ENCODE results near the gene QSOX2.

QSOX2 gene

DNA sequence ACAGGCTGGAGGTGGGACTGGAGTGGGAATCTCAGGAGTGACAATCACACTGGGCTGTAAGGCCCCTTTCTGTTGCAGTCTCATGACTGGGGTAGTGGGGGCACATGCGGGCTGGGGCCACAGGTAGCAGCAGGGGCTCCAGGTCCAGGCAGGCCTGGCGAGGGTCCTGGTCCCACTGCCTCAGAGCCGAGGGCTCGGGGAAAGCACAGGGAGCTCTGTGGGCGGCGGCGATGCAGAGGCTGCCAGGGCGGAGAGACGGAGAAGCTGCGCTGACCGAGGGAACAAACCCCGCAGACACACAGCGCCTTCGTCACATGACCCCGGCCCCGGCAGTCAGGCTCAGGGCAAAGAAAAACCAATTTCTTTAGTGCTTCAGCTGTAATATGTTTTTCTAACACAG, 35.3 kb downstream of the QSOX2 start:
- Histone ChIP-seq H3K27me3 (replicated peaks; ENCODE audit: control insufficient read depth, insufficient read depth, low read length) (no peaks in the 10 kb centered on the region), H3K4me3 (replicated peaks; ENCODE audit: low read depth, low read length) (no peak overlapping the region), H3K36me3 (ENCODE audit: control insufficient read depth, insufficient read depth, low read length) (peaks cover 27% of the 10 kb centered on the region)
- no peak for DNase-seq (ENCODE audit: extremely low read depth, insufficient read length)
- TF ChIP-seq, protein P1, sequence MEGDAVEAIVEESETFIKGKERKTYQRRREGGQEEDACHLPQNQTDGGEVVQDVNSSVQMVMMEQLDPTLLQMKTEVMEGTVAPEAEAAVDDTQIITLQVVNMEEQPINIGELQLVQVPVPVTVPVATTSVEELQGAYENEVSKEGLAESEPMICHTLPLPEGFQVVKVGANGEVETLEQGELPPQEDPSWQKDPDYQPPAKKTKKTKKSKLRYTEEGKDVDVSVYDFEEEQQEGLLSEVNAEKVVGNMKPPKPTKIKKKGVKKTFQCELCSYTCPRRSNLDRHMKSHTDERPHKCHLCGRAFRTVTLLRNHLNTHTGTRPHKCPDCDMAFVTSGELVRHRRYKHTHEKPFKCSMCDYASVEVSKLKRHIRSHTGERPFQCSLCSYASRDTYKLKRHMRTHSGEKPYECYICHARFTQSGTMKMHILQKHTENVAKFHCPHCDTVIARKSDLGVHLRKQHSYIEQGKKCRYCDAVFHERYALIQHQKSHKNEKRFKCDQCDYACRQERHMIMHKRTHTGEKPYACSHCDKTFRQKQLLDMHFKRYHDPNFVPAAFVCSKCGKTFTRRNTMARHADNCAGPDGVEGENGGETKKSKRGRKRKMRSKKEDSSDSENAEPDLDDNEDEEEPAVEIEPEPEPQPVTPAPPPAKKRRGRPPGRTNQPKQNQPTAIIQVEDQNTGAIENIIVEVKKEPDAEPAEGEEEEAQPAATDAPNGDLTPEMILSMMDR (IDR thresholded peaks at IDR 0.05; ENCODE audit: insufficient read depth, low read length, poor library complexity, severe bottlenecking), result no peak

GRCh38 chr9:136209786-136210185, 35.8 kb downstream of the QSOX2 start:
- DNase-seq (ENCODE audit: extremely low read depth, insufficient read length), result no peak
- H3K27me3 ChIP-seq (replicated peaks; ENCODE audit: control insufficient read depth, insufficient read depth, low read length), result peaks cover under 1% of the 10 kb centered on the region; the same call in 1 of the 2 replicates
- no peak overlapping the region for H3K4me3 ChIP-seq (replicated peaks; ENCODE audit: low read depth, low read length)
- TF ChIP-seq, protein P1 (IDR thresholded peaks at IDR 0.05; ENCODE audit: insufficient read depth, low read length, poor library complexity, severe bottlenecking), result no peak
- H3K36me3 ChIP-seq (ENCODE audit: control insufficient read depth, insufficient read depth, low read length), result peaks cover 24% of the 10 kb centered on the region

DNA sequence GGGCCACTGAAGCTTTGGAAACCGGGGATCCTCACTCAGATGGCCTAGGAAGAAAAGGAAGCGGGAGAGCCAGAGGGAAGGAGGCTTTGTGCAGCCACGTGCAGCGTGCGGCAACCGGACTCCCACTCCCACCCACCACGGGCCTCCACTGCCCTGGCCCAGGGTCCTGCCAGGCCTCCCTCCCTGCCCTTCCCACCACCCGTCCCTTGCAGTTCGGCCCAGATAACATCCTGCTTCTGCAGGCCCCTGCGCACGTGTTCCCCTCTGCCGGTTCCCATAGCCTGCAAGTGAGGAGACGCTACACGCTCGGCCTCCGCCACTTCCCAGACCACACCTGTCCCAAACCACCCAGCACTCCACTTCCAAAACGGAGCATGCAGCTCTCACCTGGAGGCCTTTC, 36.4 kb downstream of the QSOX2 start:
- DNase-seq (ENCODE audit: extremely low read depth, insufficient read length), result no peak
- H3K4me3 ChIP-seq (replicated peaks; ENCODE audit: low read depth, low read length), result no peak overlapping the region
- H3K36me3 ChIP-seq (ENCODE audit: control insufficient read depth, insufficient read depth, low read length), result peaks cover 18% of the 10 kb centered on the region
- TF ChIP-seq, protein P1 (IDR thresholded peaks at IDR 0.05; ENCODE audit: insufficient read depth, low read length, poor library complexity, severe bottlenecking), result no peak
- H3K27me3 ChIP-seq (replicated peaks; ENCODE audit: control insufficient read depth, insufficient read depth, low read length), result peaks cover 2% of the 10 kb centered on the region; the same call in 1 of the 2 replicates

GRCh38 chr9:136208675-136209074, 36.9 kb downstream of the QSOX2 start:
- DNase-seq (ENCODE audit: extremely low read depth, insufficient read length), result no peak
- Histone ChIP-seq H3K36me3 (ENCODE audit: control insufficient read depth, insufficient read depth, low read length) (peaks cover 16% of the 10 kb centered on the region), H3K27me3 (replicated peaks; ENCODE audit: control insufficient read depth, insufficient read depth, low read length) (peaks cover 2% of the 10 kb centered on the region; the same call in 1 of the 2 replicates), H3K4me3 (replicated peaks; ENCODE audit: low read depth, low read length) (no peak overlapping the region)
- TF ChIP-seq, protein P1 (IDR thresholded peaks at IDR 0.05; ENCODE audit: insufficient read depth, low read length, poor library complexity, severe bottlenecking), result no peak

GRCh38 chr9:136207616-136208015, 38.0 kb downstream of the QSOX2 start:
- Histone ChIP-seq H3K4me3 (replicated peaks; ENCODE audit: low read depth, low read length) (no peak overlapping the region), H3K27me3 (replicated peaks; ENCODE audit: control insufficient read depth, insufficient read depth, low read length) (peaks cover 2% of the 10 kb centered on the region; the same call in 1 of the 2 replicates), H3K36me3 (ENCODE audit: control insufficient read depth, insufficient read depth, low read length) (peaks cover 10% of the 10 kb centered on the region)
- DNase-seq (ENCODE audit: extremely low read depth, insufficient read length), result no peak
- TF ChIP-seq, protein P1 (IDR thresholded peaks at IDR 0.05; ENCODE audit: insufficient read depth, low read length, poor library complexity, severe bottlenecking), result no peak
